Panc1 (cell line): Measurements from ENCODE around the gene FBXW11. TPM values are rescaled to one million over a fixed set of nuclear protein-coding genes. Genes with fewer than 3 reads are reported as not detected.
"Not testable (repeated sequence)": the region's sequence is repeated elsewhere in the genome, so short reads cannot be mapped to it uniquely, and the experiment has no call there.

Experiments
- ATAC-seq: fragments of 200-7000 bp; cut with Tn5 transposase; 2 replicates; pipeline ENCODE4 v1.9.1; 2020; ENCODE audit warnings: mild to moderate bottlenecking, moderate library complexity
- BruUV-seq: library from RNA; stranded (reverse); fragments of 400-500 nt; replicated peaks from 2 replicates; lab custom pipeline; 2021; lab: Mats Ljungman, UMichigan
- CTCF ChIA-PET: fragments of 300-600 bp; sonication (Branson Sonifier 250); formaldehyde crosslinking; loops from one replicate; lab custom pipeline; 2022; ENCODE audit warnings: antibody characterized with exemption; lab: Charles Lee
- POLR2A ChIA-PET: fragments of 300-600 bp; sonication (Branson Sonifier 250); formaldehyde crosslinking; loops from one replicate; lab custom pipeline; 2022; ENCODE audit warnings: antibody characterized with exemption; lab: Charles Lee
- DNase-seq: peaks from one replicate; pipeline ENCODE4 v3.0.0-alpha.2; 2010; ENCODE audit warnings: low read depth, low spot score
- H3K27ac ChIP-seq: 2 replicates; pipeline ENCODE4 v1.5.1; 2011; ENCODE audit warnings: mild to moderate bottlenecking, low read length, inconsistent platforms
- H3K27me3 ChIP-seq: fragments of 200-500 bp; sonication (Bioruptor generic); 2 replicates; pipeline ENCODE4 v1.6.0; 2014; ENCODE audit warnings: low read length, inconsistent platforms; ENCODE audit not compliant: control insufficient read depth, insufficient read depth
- H3K36me3 ChIP-seq: fragments of 200-500 bp; sonication (Bioruptor generic); 2 replicates; pipeline ENCODE4 v1.5.1; 2014; ENCODE audit warnings: inconsistent platforms, mild to moderate bottlenecking, low read length, moderate library complexity; ENCODE audit not compliant: control insufficient read depth, insufficient read depth
- H3K4me1 ChIP-seq: 2 replicates; pipeline ENCODE4 v1.5.1; 2011; ENCODE audit warnings: inconsistent platforms, mild to moderate bottlenecking, low read length, moderate library complexity; ENCODE audit not compliant: control insufficient read depth, insufficient read depth
- H3K4me3 ChIP-seq, 2 experiments: 2 replicates each; pipeline ENCODE4 v1.5.1; 2011 to 2012; ENCODE audit warnings: low read depth in 2 of 2, low read length in 2 of 2, mild to moderate bottlenecking in 2 of 2, inconsistent platforms in 1 of 2, moderate library complexity in 1 of 2
- H3K9me3 ChIP-seq: fragments of 200-500 bp; sonication (Bioruptor generic); 2 replicates; pipeline ENCODE4 v1.5.1; 2014; ENCODE audit warnings: low read depth, mild to moderate bottlenecking, inconsistent platforms, low read length, moderate library complexity; ENCODE audit not compliant: control insufficient read depth, insufficient read depth
- POLR2AphosphoS5 ChIP-seq: IDR thresholded peaks from 2 replicates; pipeline ENCODE4 v1.6.1; 2012; ENCODE audit warnings: mild to moderate bottlenecking, low read depth, low read length, moderate library complexity
- SIN3A ChIP-seq: IDR thresholded peaks from 2 replicates; pipeline ENCODE4 v1.6.1; 2012; ENCODE audit warnings: low read depth, mild to moderate bottlenecking, low read length, moderate library complexity, borderline replicate concordance; ENCODE audit not compliant: insufficient read depth
- TCF7L2 ChIP-seq: IDR thresholded peaks from 2 replicates; pipeline ENCODE4 v1.6.1; 2011; ENCODE audit warnings: mild to moderate bottlenecking, low read depth, low read length, inconsistent platforms
- in situ Hi-C: cut with HindIII; loops from 2 replicates; pipeline ENCODE4 v1.10.0; 2016; ENCODE audit warnings: low sequenced_read_pairs, low pct_unique_long_range_greater_than_20kb
- intact Hi-C: fragments of 100-400 bp; cut with micrococcal nuclease; formaldehyde crosslinking; loops from one replicate; pipeline ENCODE4 v1.10.0; 2022; ENCODE audit not compliant: unreplicated experiment
- total RNA-seq: library from RNA; stranded (reverse); gene quantifications from one replicate; pipeline ENCODE4 v1.2.1, GENCODE V29; 2021; ENCODE audit not compliant: unreplicated experiment
- TF ChIP-seq, protein P1 (sequence below), 2 experiments: IDR thresholded peaks; 2 replicates each; pipeline ENCODE4 v1.6.1; 2011 to 2012; ENCODE audit warnings: low read depth in 2 of 2, control low read depth in 1 of 2, low read length in 1 of 2, mild to moderate bottlenecking in 1 of 2, moderate library complexity in 1 of 2; ENCODE audit not compliant: insufficient read depth in 1 of 2
- TF ChIP-seq, protein P2 (sequence below): fragments of 450-650 bp; IDR thresholded peaks from 2 replicates; pipeline ENCODE4 v1.5.1; 2017; ENCODE audit warnings: mild to moderate bottlenecking

The FBXW11 gene
- total RNA-seq, 1 experiment from 2014 or later, result 111 TPM

DNA sequence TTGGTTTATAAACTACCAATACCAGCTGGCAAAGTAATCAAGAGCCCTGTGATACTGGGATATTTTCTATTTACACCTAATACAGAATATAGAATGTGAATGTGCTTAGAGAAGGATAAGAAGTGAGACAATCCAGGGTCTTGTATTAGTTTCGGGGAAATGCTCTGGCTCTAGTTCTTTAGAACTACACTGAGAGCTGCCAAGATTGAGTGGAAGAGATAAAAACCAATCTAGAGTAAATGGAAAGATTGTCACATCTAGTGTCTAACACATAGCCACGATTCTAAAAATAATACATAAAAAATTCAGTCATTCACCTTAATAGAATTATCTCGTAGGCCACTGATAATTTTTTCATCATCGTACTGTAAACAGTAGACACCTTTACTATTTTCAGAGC lies 115.3 kb downstream of the FBXW11 start:
- Histone ChIP-seq H3K36me3 (peaks cover 7% of the 10 kb centered on the region; the same call in 1 of the 2 replicates), H3K4me1 (no peaks in the 10 kb centered on the region), H3K27me3 (no peaks in the 10 kb centered on the region), H3K4me3 (no peak overlapping the region), H3K9me3 (no peaks in the 10 kb centered on the region), H3K27ac (no peak overlapping the region)
- ChIA-PET CTCF (no interaction called here), POLR2A (no interaction called here)
- no peak for DNase-seq
- TF ChIP-seq POLR2AphosphoS5 (no peak), TCF7L2 (no peak), SIN3A (no peak)
- TF ChIP-seq, protein P1, sequence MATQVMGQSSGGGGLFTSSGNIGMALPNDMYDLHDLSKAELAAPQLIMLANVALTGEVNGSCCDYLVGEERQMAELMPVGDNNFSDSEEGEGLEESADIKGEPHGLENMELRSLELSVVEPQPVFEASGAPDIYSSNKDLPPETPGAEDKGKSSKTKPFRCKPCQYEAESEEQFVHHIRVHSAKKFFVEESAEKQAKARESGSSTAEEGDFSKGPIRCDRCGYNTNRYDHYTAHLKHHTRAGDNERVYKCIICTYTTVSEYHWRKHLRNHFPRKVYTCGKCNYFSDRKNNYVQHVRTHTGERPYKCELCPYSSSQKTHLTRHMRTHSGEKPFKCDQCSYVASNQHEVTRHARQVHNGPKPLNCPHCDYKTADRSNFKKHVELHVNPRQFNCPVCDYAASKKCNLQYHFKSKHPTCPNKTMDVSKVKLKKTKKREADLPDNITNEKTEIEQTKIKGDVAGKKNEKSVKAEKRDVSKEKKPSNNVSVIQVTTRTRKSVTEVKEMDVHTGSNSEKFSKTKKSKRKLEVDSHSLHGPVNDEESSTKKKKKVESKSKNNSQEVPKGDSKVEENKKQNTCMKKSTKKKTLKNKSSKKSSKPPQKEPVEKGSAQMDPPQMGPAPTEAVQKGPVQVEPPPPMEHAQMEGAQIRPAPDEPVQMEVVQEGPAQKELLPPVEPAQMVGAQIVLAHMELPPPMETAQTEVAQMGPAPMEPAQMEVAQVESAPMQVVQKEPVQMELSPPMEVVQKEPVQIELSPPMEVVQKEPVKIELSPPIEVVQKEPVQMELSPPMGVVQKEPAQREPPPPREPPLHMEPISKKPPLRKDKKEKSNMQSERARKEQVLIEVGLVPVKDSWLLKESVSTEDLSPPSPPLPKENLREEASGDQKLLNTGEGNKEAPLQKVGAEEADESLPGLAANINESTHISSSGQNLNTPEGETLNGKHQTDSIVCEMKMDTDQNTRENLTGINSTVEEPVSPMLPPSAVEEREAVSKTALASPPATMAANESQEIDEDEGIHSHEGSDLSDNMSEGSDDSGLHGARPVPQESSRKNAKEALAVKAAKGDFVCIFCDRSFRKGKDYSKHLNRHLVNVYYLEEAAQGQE (IDR thresholded peaks at IDR 0.05; ENCODE audit: insufficient read depth in 1 of 2, low read depth in 2 of 2, low read length in 1 of 2), result no peak
- TF ChIP-seq, protein P2, sequence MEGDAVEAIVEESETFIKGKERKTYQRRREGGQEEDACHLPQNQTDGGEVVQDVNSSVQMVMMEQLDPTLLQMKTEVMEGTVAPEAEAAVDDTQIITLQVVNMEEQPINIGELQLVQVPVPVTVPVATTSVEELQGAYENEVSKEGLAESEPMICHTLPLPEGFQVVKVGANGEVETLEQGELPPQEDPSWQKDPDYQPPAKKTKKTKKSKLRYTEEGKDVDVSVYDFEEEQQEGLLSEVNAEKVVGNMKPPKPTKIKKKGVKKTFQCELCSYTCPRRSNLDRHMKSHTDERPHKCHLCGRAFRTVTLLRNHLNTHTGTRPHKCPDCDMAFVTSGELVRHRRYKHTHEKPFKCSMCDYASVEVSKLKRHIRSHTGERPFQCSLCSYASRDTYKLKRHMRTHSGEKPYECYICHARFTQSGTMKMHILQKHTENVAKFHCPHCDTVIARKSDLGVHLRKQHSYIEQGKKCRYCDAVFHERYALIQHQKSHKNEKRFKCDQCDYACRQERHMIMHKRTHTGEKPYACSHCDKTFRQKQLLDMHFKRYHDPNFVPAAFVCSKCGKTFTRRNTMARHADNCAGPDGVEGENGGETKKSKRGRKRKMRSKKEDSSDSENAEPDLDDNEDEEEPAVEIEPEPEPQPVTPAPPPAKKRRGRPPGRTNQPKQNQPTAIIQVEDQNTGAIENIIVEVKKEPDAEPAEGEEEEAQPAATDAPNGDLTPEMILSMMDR, result no peak
- in situ Hi-C loops, result no loop called here
- no peak for ATAC-seq
- BruUV-seq, result no TSS peak
- intact Hi-C loops, result no loop called here

DNA sequence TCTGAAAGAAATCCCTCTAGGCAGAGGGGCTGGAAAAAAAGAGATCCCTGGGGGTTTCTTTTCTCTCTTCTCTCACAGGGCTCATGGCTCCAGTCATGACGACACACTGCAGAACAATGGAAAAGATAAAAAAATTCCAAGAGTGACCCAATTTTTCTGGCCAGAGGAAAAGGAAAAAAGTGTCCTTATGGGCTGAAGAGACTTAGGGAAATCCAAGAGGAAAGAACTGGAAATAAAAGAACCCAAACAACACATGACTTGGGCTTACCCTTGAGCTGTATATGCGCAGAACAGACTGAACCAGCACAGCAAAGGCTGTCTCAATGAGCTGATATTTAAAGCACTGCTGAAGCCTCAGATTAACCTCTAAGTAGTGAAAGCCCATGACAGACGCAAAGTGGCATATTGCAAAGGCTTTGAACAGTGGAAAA lies 118.4 kb downstream of the FBXW11 start:
- H3K4me3 ChIP-seq, result no peak overlapping the region
- no peaks in the 10 kb centered on the region for H3K27me3 ChIP-seq
- TF ChIP-seq, protein P1 (IDR thresholded peaks at IDR 0.05; ENCODE audit: insufficient read depth in 1 of 2, low read depth in 2 of 2, low read length in 1 of 2), result no peak
- no peak for TF ChIP-seq POLR2AphosphoS5
- TF ChIP-seq, protein P2, result no peak
- TF ChIP-seq TCF7L2, result no peak
- no peak for TF ChIP-seq SIN3A
- ChIA-PET CTCF (interaction anchor here (0.5 kb wide), 1 partner anchor 60 kb away, joined by 3 read pairs; no protein-coding TSS in a partner anchor), POLR2A (no interaction called here)
- no peak for ATAC-seq
- H3K4me1 ChIP-seq, result no peaks in the 10 kb centered on the region
- H3K9me3 ChIP-seq, result no peaks in the 10 kb centered on the region
- peaks cover 9% of the 10 kb centered on the region; the same call in 1 of the 2 replicates for H3K36me3 ChIP-seq
- intact Hi-C loops, result no loop called here
- BruUV-seq, result no TSS peak
- H3K27ac ChIP-seq, result no peak overlapping the region
- no peak for DNase-seq
- in situ Hi-C loops, result no loop called here

DNA sequence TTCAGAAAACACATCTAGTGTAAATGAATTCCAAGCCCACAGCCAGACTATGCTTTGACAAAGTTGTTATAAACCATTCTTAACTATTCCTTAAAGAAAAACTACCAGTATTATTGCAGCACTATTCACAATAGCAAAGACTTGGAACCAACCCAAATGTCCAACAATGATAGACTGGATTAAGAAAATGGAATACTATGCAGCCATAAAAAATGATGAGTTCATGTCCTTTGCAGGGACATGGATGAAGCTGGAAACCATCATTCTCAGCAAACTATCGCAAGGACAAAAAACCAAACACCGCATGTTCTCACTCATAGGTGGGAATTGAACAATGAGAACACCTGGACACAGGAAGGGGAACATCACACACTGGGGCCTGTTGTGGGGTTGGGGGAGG lies 120.4 kb downstream of the FBXW11 start:
- H3K9me3 ChIP-seq, H3K27me3 ChIP-seq, H3K36me3 ChIP-seq, H3K4me1 ChIP-seq, POLR2A ChIA-PET, intact Hi-C loops, CTCF ChIA-PET, in situ Hi-C loops, ATAC-seq, DNase-seq, H3K4me3 ChIP-seq, H3K27ac ChIP-seq, BruUV-seq: not testable (repeated sequence)
